SK-N-SH treated with all-trans-retinoic acid at 6 μM for 48 hours (cell line): ENCODE measurements around the gene TOP1.

Experiments used
- ATAC-seq: fragments of 200-7000 bp; cut with Tn5 transposase; 3 replicates; pipeline ENCODE4 v1.9.1; 2020; ENCODE audit warnings: mild to moderate bottlenecking, moderate library complexity
- ARNTL ChIP-seq: fragments of 450-650 bp; formaldehyde crosslinking; IDR thresholded peaks from 2 replicates; pipeline ENCODE4 v1.5.0; 2020; ENCODE audit warnings: low read depth, mild to moderate bottlenecking, moderate library complexity, borderline replicate concordance
- BACH2 ChIP-seq: fragments of 250-450 bp; sonication (Bioruptor Pico); IDR thresholded peaks from 2 replicates; pipeline ENCODE4 v1.9.0; 2021; ENCODE audit warnings: mild to moderate bottlenecking, borderline replicate concordance
- CREB5 ChIP-seq: fragments of 250-450 bp; sonication (Bioruptor Pico); IDR thresholded peaks from 2 replicates; pipeline ENCODE4 v1.5.1; 2020; ENCODE audit warnings: low read depth, mild to moderate bottlenecking, moderate library complexity
- CSDC2 ChIP-seq: fragments of 250-450 bp; sonication (Bioruptor Pico); IDR thresholded peaks from 2 replicates; pipeline ENCODE4 v1.5.0; 2020; ENCODE audit warnings: mild to moderate bottlenecking, moderate library complexity
- ESRRG ChIP-seq: fragments of 250-450 bp; sonication (Bioruptor Pico); IDR thresholded peaks from 2 replicates; pipeline ENCODE4 v1.6.1; 2021; ENCODE audit warnings: mild to moderate bottlenecking
- GLIS3 ChIP-seq: fragments of 250-450 bp; sonication (Bioruptor Pico); IDR thresholded peaks from 2 replicates; pipeline ENCODE4 v1.5.0; 2020; ENCODE audit warnings: mild to moderate bottlenecking, moderate library complexity
- ISL1 ChIP-seq: fragments of 250-450 bp; sonication (Bioruptor Pico); IDR thresholded peaks from 2 replicates; pipeline ENCODE4 v2.1.2; 2022; ENCODE audit warnings: mild to moderate bottlenecking, moderate library complexity
- OSR1 ChIP-seq: fragments of 250-450 bp; sonication (Bioruptor Pico); IDR thresholded peaks from 2 replicates; pipeline ENCODE4 v1.8.0; 2022; ENCODE audit warnings: moderate library complexity, mild to moderate bottlenecking, inconsistent platforms
- POU6F1 ChIP-seq: fragments of 250-450 bp; sonication (Bioruptor Pico); IDR thresholded peaks from 2 replicates; pipeline ENCODE4 v1.8.0; 2021; ENCODE audit warnings: low read depth, mild to moderate bottlenecking, moderate library complexity, borderline replicate concordance
- PPARA ChIP-seq: fragments of 250-450 bp; sonication (Bioruptor Pico); IDR thresholded peaks from 2 replicates; pipeline ENCODE4 v1.5.0; 2020; ENCODE audit warnings: mild to moderate bottlenecking, borderline replicate concordance
- RARB ChIP-seq: fragments of 250-450 bp; sonication (Bioruptor Pico); IDR thresholded peaks from 2 replicates; pipeline ENCODE4 v1.8.0; 2021; ENCODE audit warnings: mild to moderate bottlenecking, moderate library complexity
- SNAI2 ChIP-seq: fragments of 250-450 bp; sonication (Bioruptor Pico); IDR thresholded peaks from 2 replicates; pipeline ENCODE4 v1.5.0; 2020; ENCODE audit warnings: mild to moderate bottlenecking, moderate library complexity
- TCF4 ChIP-seq: fragments of 250-450 bp; sonication (Bioruptor Pico); IDR thresholded peaks from 2 replicates; pipeline ENCODE4 v1.8.0; 2021; ENCODE audit warnings: mild to moderate bottlenecking, moderate library complexity, borderline replicate concordance
- TOX ChIP-seq: fragments of 250-450 bp; sonication (Bioruptor Pico); IDR thresholded peaks from 2 replicates; pipeline ENCODE4 v1.8.0; 2021; ENCODE audit warnings: mild to moderate bottlenecking, moderate library complexity, borderline replicate concordance
- ZC3H10 ChIP-seq: fragments of 250-450 bp; sonication (Bioruptor Pico); IDR thresholded peaks from 2 replicates; pipeline ENCODE4 v1.5.1; 2021; ENCODE audit warnings: mild to moderate bottlenecking, moderate library complexity
- ZFP3 ChIP-seq: fragments of 250-450 bp; sonication (Bioruptor Pico); IDR thresholded peaks from 2 replicates; pipeline ENCODE4 v1.5.0; 2020; ENCODE audit warnings: mild to moderate bottlenecking, moderate library complexity
- ZFP30 ChIP-seq: fragments of 450-650 bp; formaldehyde crosslinking; IDR thresholded peaks from 2 replicates; pipeline ENCODE4 v1.5.0; 2022; ENCODE audit warnings: mild to moderate bottlenecking, moderate library complexity
- ZNF565 ChIP-seq: fragments of 450-650 bp; formaldehyde crosslinking; conservative IDR thresholded peaks from 2 replicates; pipeline ENCODE4 v1.5.0; 2020; ENCODE audit warnings: low read depth, mild to moderate bottlenecking, moderate library complexity
- ZNF70 ChIP-seq: fragments of 450-650 bp; formaldehyde crosslinking; IDR thresholded peaks from 2 replicates; pipeline ENCODE4 v1.5.0; 2020; ENCODE audit warnings: mild to moderate bottlenecking, moderate library complexity
- ZNF8 ChIP-seq: fragments of 450-650 bp; formaldehyde crosslinking; IDR thresholded peaks from 2 replicates; pipeline ENCODE4 v1.5.0; 2020; ENCODE audit warnings: mild to moderate bottlenecking, moderate library complexity
- TF ChIP-seq, protein P1 (sequence below): fragments of 250-450 bp; sonication (Bioruptor Pico); IDR thresholded peaks from 2 replicates; pipeline ENCODE4 v1.5.0; 2020; ENCODE audit warnings: mild to moderate bottlenecking, moderate library complexity
- TF ChIP-seq, protein P2 (sequence below): fragments of 250-450 bp; sonication (Bioruptor Pico); IDR thresholded peaks from 2 replicates; pipeline ENCODE4 v1.5.1; 2021; ENCODE audit warnings: mild to moderate bottlenecking, moderate library complexity

The TOP1 gene

DNA sequence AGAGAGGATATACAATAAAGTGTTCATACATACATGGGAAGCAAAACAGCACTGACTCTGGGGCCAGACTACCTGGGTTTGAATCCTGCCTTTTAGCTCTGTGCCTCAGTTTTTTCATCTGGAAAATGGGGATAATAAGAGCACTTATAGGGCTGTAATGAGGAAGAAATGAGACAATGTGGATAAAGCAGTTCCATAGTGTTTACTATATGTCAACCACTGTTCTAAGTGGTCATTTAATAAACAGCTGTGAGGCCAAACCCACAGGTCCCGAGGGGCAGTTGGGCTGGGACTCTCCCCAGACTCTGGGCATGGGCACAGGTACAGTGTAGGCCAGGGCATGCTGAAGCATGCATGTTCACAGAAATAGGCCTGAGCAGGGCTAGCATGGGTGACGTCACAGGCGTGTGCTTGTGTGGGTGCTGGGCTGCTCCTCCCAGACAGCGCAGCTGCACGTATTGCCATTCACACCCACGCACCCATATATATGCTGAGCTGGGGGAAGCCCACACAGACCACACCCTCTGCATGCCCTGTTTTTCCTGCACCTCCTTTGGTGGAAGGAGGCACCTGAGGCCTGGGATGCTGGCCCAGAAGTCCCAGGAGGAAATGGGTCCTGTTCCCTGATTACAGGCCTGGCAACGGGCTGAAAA lies 105.2 kb downstream of the TOP1 start:
- no peak for TF ChIP-seq POU6F1 (CRISPR knock-in tag)
- no peak for TF ChIP-seq TCF4 (CRISPR knock-in tag)
- no peak for TF ChIP-seq ZNF565 (CRISPR knock-in tag)
- TF ChIP-seq, protein P1, sequence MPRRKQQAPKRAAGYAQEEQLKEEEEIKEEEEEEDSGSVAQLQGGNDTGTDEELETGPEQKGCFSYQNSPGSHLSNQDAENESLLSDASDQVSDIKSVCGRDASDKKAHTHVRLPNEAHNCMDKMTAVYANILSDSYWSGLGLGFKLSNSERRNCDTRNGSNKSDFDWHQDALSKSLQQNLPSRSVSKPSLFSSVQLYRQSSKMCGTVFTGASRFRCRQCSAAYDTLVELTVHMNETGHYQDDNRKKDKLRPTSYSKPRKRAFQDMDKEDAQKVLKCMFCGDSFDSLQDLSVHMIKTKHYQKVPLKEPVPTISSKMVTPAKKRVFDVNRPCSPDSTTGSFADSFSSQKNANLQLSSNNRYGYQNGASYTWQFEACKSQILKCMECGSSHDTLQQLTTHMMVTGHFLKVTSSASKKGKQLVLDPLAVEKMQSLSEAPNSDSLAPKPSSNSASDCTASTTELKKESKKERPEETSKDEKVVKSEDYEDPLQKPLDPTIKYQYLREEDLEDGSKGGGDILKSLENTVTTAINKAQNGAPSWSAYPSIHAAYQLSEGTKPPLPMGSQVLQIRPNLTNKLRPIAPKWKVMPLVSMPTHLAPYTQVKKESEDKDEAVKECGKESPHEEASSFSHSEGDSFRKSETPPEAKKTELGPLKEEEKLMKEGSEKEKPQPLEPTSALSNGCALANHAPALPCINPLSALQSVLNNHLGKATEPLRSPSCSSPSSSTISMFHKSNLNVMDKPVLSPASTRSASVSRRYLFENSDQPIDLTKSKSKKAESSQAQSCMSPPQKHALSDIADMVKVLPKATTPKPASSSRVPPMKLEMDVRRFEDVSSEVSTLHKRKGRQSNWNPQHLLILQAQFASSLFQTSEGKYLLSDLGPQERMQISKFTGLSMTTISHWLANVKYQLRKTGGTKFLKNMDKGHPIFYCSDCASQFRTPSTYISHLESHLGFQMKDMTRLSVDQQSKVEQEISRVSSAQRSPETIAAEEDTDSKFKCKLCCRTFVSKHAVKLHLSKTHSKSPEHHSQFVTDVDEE (CRISPR knock-in tag) = no peak
- no peak for TF ChIP-seq PPARA (CRISPR knock-in tag)
- TF ChIP-seq ZNF8 (CRISPR knock-in tag) = no peak
- TF ChIP-seq GLIS3 (CRISPR knock-in tag) = no peak
- TF ChIP-seq RARB (CRISPR knock-in tag) = no peak
- no peak for TF ChIP-seq ZFP30 (CRISPR knock-in tag)
- TF ChIP-seq ISL1 (CRISPR knock-in tag) = no peak
- TF ChIP-seq ZFP3 (CRISPR knock-in tag) = no peak
- no peak for TF ChIP-seq TOX
- no peak for TF ChIP-seq SNAI2 (CRISPR knock-in tag)
- no peak for TF ChIP-seq CREB5 (CRISPR knock-in tag)
- TF ChIP-seq BACH2 (CRISPR knock-in tag) = no peak
- TF ChIP-seq ESRRG (CRISPR knock-in tag) = no peak
- no peak for TF ChIP-seq CSDC2 (CRISPR knock-in tag)
- TF ChIP-seq, protein P2, sequence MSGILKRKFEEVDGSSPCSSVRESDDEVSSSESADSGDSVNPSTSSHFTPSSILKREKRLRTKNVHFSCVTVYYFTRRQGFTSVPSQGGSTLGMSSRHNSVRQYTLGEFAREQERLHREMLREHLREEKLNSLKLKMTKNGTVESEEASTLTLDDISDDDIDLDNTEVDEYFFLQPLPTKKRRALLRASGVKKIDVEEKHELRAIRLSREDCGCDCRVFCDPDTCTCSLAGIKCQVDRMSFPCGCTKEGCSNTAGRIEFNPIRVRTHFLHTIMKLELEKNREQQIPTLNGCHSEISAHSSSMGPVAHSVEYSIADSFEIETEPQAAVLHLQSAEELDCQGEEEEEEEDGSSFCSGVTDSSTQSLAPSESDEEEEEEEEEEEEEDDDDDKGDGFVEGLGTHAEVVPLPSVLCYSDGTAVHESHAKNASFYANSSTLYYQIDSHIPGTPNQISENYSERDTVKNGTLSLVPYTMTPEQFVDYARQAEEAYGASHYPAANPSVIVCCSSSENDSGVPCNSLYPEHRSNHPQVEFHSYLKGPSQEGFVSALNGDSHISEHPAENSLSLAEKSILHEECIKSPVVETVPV = no peak
- no peak for TF ChIP-seq ZNF70 (CRISPR knock-in tag)
- no peak for TF ChIP-seq ARNTL (CRISPR knock-in tag)
- no peak for ATAC-seq

- TF ChIP-seq ZFP30 (CRISPR knock-in tag) = no peak
- TF ChIP-seq, protein P2 = no peak
- no peak for TF ChIP-seq PPARA (CRISPR knock-in tag)
- TF ChIP-seq CSDC2 (CRISPR knock-in tag) = no peak
- TF ChIP-seq ZNF8 (CRISPR knock-in tag) = no peak
- no peak for TF ChIP-seq ZC3H10 (CRISPR knock-in tag)
- TF ChIP-seq TCF4 (CRISPR knock-in tag) = no peak
- TF ChIP-seq BACH2 (CRISPR knock-in tag) = no peak
- no peak for TF ChIP-seq POU6F1 (CRISPR knock-in tag)
- no peak for TF ChIP-seq ZNF70 (CRISPR knock-in tag)
- TF ChIP-seq RARB (CRISPR knock-in tag) = no peak
- no peak for TF ChIP-seq ZFP3 (CRISPR knock-in tag)
- no peak for TF ChIP-seq SNAI2 (CRISPR knock-in tag)
- TF ChIP-seq CREB5 (CRISPR knock-in tag) = no peak
- TF ChIP-seq ARNTL (CRISPR knock-in tag) = no peak
- TF ChIP-seq TOX = no peak
- no peak for TF ChIP-seq ESRRG (CRISPR knock-in tag)
- no peak for TF ChIP-seq ZNF565 (CRISPR knock-in tag)
- no peak for TF ChIP-seq OSR1 (CRISPR knock-in tag)
- no peak for ATAC-seq
Observed at GRCh38 chr20:41134362-41135186, 106.0 kb downstream of the TOP1 start.
